HG02571 (cell line): ENCODE measurements around the gene MYEF2.

Source experiments
- ATAC-seq: cut with Tn5 transposase; IDR thresholded peaks from one replicate; pipeline ENCODE4 v1.9.1; 2021; ENCODE audit warnings: mild to moderate bottlenecking, moderate library complexity; ENCODE audit not compliant: unreplicated experiment

The MYEF2 gene

DNA sequence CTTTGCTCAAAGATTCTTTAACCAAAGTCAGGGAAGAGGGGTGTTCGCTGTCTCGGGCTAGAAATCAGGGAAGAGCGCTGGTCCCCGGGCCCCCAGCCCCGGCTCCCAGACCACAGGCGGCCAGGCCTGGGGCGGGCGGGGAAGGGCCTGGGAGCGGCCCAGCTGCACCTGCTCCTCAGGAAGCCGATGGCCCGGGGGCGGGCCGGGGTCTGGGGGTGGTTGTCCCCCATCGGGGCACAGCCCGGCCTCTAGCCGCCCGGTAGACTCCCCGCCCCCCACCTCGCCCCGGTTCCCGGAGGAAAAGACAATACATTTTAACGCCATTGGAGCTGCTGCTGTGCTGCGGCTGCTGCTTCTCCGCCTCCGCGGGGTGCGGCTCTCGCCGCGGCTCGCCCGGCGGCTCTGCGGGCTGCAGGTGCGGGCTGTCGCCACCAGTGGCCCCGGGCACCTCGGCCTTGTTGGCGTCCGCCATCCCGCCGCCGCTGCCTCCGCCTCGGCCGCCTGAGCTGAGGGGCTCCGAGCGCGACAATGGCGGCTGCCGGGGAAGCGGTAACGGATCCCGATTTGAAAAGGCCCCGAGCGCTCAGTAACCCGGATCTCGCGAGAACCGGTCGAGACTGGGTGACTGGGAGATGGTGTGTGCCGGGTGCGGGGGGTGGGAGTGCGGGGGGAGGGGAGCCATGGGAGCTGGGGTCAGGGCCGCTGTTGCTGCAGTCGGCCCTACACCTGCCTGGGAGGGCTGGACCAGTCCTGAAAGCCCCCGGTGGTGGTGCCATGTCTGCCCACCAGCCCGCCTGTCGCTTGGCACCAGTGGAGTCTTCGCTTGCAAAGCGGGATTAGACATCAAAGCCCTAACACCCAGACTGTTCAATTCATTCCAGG lies at the start of gene MYEF2:
Gene MYEF2, minus strand, starts transcription at position 530 of the 882 bp plus-strand sequence. Its CDS starts 58 bp downstream, at position 472.
- ATAC-seq = peak; percentile 78

GRCh38 chr15:48225771-48226170 lies 47.7 kb upstream of the MYEF2 start:
- no peak for ATAC-seq

DNA sequence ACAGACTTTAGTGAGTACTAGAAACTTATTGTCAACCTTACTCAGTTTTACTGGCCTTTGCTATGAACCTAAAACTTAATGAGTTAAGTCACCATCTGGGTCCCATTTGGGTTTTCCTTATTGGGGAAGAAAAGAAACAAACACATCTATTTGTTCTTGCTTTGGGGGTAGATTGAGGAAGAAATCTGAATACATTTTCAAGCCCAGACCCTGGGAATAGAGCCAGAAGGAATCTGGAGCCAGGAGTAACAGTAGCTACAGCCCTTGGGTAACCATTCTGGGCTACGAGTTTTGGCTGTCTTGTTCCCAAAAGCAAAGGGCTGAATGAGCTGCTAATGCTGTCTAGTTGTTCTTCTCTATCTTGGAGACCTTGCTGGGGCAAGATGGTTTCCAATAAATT lies 44.5 kb upstream of the MYEF2 start:
- no peak for ATAC-seq

GRCh38 chr15:48221885-48222284 lies 43.8 kb upstream of the MYEF2 start:
- no peak for ATAC-seq

- ATAC-seq = no peak
Measured at GRCh38 chr15:48221261-48221660, 43.2 kb upstream of the MYEF2 start.

- ATAC-seq = no peak
Measured at GRCh38 chr15:48205981-48206380, 27.9 kb upstream of the MYEF2 start, which contains the start of gene SLC12A1. SLC12A1 (plus strand) TSS chr15:48206302; CDS start chr15:48207720, 1,418 bp downstream.

- no peak for ATAC-seq
Measured at GRCh38 chr15:48202068-48202467, 24.0 kb upstream of the MYEF2 start.

DNA sequence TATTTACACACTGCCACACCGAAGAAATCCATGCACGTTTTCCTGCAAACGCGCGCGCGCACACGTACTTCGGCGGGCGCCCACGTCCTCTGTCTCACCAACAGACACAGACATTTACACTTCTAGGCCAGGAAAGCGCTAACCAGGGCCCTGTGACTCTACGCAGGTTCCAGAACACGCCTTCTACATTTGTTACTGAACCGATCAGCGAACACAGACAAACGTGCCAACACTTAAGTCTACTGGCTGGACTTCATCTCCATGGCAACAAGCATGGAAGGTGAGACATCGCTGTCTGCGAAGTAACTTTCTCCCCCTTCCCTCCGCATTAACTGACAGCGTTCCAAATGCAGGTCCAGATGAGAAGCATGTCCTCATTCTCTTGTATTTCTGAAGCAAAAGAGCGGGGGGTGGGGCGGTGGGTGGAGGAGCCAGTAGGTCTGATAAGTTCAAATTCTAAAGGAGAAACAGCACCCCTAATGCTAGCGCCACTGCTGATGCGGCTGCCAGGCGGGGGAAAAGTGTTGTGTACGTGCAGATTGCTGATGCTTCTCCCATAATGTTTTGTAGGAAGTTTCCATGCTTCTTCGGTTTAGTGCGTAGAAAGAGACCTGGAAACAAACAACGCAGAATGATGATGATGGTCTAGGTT lies 13.6 kb upstream of the MYEF2 start, which contains the start of gene CTXN2:
Gene CTXN2, plus strand, starts transcription at position 92 of the 652 bp plus-strand sequence. CDS start 9,636 bp downstream, outside the sequence.
- ATAC-seq = no peak

GRCh38 chr15:48190932-48191573 lies 13.0 kb upstream of the MYEF2 start:
- no peak for ATAC-seq

- ATAC-seq = no peak
Measured at GRCh38 chr15:48186271-48186670, 8.2 kb upstream of the MYEF2 start.

GRCh38 chr15:48185529-48185928 lies 7.4 kb upstream of the MYEF2 start:
- ATAC-seq = no peak

- no peak for ATAC-seq
Measured at GRCh38 chr15:48182749-48183148, 4.7 kb upstream of the MYEF2 start.

DNA sequence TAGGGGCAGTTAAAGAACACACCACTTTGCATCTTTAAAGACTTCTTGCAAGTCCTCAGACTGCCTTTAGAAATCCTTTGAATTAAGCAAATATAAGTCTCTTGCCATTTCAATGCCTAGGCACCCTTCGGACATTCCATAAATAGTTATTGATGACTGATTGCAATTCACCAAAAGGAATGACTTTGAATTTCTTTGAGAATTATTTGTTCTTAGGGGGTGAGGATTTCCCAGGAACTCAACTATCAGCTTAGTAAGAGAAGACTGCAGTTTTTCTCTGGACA lies 495 bp upstream of the MYEF2 start:
- ATAC-seq = no peak

DNA sequence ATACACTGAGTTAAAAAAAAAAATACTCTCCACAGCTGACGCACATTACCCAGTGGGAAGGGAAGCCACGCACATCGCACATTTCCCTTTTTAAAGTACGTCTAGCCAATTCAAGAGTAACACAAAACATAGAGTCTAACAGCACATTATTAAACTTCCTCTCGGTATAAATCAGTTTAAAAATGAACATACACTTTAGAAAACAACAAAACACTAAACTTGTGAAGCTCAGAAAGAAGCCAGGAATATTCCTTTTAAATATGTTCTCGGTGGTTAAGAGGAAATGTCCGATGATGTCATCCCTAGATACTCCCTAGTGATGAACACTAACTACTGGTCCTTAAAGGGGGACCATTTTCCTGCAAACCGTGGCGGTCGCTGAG lies 721 bp downstream of the MYEF2 start:
- peak; percentile 63 for ATAC-seq

- ATAC-seq = no peak
Measured at GRCh38 chr15:48176957-48177356, 1.1 kb downstream of the MYEF2 start.

DNA sequence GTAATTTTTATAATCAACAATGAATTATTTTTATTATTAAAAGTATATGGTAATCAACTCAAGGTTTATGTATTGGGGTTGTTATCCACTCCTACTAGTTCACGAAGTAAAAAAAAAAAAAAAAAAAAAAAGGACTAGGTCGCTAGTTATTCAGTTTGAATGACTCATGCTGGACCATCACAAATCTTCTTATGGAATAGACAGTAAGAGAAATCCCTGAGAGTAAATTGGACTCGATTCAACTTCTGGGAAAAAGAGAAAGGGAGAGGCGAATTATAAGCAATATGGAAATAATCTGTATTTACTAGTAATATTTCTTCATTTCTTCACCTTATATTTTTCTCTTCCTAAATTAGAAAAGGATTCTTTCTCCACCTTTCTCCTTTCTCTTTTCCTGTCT lies 2.0 kb downstream of the MYEF2 start:
- ATAC-seq = no peak

GRCh38 chr15:48175126-48175525 lies 3.0 kb downstream of the MYEF2 start:
- ATAC-seq = peak; percentile 30

DNA sequence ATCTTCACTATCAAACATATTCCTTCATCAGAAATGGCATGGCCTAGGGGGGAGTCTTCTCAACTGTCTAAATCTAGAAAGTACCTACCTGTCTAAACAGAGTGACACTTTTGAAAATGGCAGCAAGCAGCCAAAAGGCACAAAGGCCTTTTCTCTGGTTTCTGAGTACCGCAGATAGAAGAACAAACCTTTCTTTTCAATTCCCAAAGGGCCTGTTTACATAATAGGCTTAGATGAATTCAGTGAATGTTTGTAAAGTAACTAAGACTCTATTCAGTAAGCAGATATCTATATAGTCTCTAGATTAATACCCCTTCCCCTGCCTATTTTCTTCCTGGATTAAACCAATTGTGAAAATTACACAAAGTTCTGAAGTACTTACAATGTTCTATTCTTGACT lies 7.1 kb downstream of the MYEF2 start:
- no peak for ATAC-seq

GRCh38 chr15:48168616-48169015 lies 9.5 kb downstream of the MYEF2 start:
- ATAC-seq = no peak

GRCh38 chr15:48153526-48153925 lies 24.6 kb downstream of the MYEF2 start:
- no peak for ATAC-seq

DNA sequence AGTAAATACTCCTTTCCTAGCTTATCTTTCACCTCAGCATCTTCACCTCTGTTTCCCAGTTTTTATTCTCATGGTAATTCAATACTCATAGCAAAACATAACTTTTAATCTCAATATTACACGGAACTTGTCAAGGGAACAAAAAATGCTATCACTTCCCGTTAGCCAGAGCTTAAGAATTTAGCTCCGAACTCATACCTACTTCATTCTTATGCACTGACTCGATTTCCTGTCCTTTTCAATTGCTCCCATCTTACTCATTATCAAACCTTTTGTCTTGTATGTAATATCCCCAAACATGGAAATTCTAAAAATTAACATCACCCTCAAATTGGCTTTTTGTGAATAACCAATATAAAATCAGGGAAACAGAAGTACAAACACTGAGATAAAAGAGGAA lies 28.2 kb downstream of the MYEF2 start:
- ATAC-seq = no peak

DNA sequence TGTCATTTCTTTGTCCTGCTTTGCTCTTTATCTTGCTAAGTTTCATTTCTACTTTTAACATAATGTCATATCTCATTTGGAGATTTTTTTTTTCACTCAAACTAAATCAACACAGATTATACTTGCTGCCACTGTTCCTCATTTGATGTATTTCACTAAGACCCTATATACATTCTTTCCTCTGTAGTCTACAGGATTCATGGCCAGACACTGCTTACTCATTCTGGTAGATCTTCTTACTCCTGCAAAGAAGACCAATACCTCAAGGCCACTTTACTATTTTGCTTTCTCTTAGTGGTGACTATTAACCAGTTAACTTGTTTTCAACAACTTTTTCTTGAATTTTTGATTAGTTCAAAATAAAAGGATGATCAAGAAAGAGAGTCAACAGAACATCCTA lies 30.7 kb downstream of the MYEF2 start:
- ATAC-seq = no peak
